Thymus (tissue), 11 donors: ENCODE results near the gene OXTR. TPM values are rescaled to one million over a fixed set of nuclear protein-coding genes. Genes with fewer than 3 reads are reported as not detected.

Source experiments
- DNase-seq, 9 donors: peaks; one replicate each; pipeline ENCODE4 v3.0.0-alpha.2; 2013; ENCODE audit warnings: low spot score in 9 of 9, low read depth in 6 of 9, missing footprints in 1 of 9
- H3K27ac ChIP-seq, 2 donors: one replicate each; pipeline ENCODE4 v1.5.1; 2013; ENCODE audit warnings: control low read depth in 1 of 2, low read depth in 1 of 2, low read length in 1 of 2, mild to moderate bottlenecking in 1 of 2, moderate library complexity in 1 of 2
- H3K27me3 ChIP-seq, 2 donors: one replicate each; pipeline ENCODE4 v1.5.1; 2013; ENCODE audit warnings: low read length in 1 of 2; ENCODE audit not compliant: control insufficient read depth in 2 of 2, insufficient read depth in 1 of 2
- H3K36me3 ChIP-seq, 2 donors: one replicate each; pipeline ENCODE4 v1.5.1; 2013; ENCODE audit warnings: low read length in 1 of 2, mild to moderate bottlenecking in 1 of 2, moderate library complexity in 1 of 2; ENCODE audit not compliant: control insufficient read depth in 2 of 2, insufficient read depth in 2 of 2
- H3K4me1 ChIP-seq, 2 donors: one replicate each; pipeline ENCODE4 v1.5.1; 2013; ENCODE audit warnings: low read length in 2 of 2; ENCODE audit not compliant: control insufficient read depth in 2 of 2, insufficient read depth in 2 of 2
- H3K4me3 ChIP-seq, 2 donors: one replicate each; pipeline ENCODE4 v1.5.1; 2013; ENCODE audit warnings: low read length in 2 of 2, control low read depth in 1 of 2, mild to moderate bottlenecking in 1 of 2
- H3K9me3 ChIP-seq, 2 donors: one replicate each; pipeline ENCODE4 v1.5.1; 2013; ENCODE audit warnings: low read length in 1 of 2, mild to moderate bottlenecking in 1 of 2; ENCODE audit not compliant: control insufficient read depth in 2 of 2, insufficient read depth in 1 of 2
- WGBS: extraction: QIAGEN DNeasy Blood & Tissue Kit; methylation state at CpG from one replicate; pipeline ENCODE4 v1.1.7; 2013; 5-methylcytosine and 5-hydroxymethylcytosine counted together
- polyA plus RNA-seq: library from polyadenylated mRNA; stranded (reverse); fragments of 200-250 nt; gene quantifications from one replicate; pipeline ENCODE4 v1.2.3, GENCODE V29; 2013
- total RNA-seq: library from RNA; stranded (reverse); fragments of 120-200 nt; gene quantifications from one replicate; pipeline ENCODE4 v1.2.4, GENCODE V29; 2013
- donor health status: healthy.

OXTR gene
- total and polyA plus RNA-seq, 2 donors = 0.80 to 1.3 TPM

- H3K27me3 ChIP-seq = peaks cover 4 to 17% of the 10 kb centered on the region in 2 donors
- 96% methylated on average over 11 of the region's 11 CpGs for WGBS
Observed at GRCh38 chr3:8762607-8763377, 6.6 kb downstream of the OXTR start.

GRCh38 chr3:8761866-8762265, 7.5 kb downstream of the OXTR start:
- no peak for DNase-seq
- H3K9me3 ChIP-seq = no peaks in the 10 kb centered on the region
- no peaks in the 10 kb centered on the region for H3K36me3 ChIP-seq
- H3K27ac ChIP-seq = no peak overlapping the region
- H3K4me3 ChIP-seq = no peak overlapping the region
- H3K27me3 ChIP-seq = peaks cover 0 to 8% of the 10 kb centered on the region in 2 donors
- 92% methylated on average over 5 of the region's 5 CpGs for WGBS
- H3K4me1 ChIP-seq = no peaks in the 10 kb centered on the region

More at GRCh38 chr3:8762607-8763377, 6.6 kb downstream of the OXTR start:
- H3K4me1 ChIP-seq = no peaks in the 10 kb centered on the region
- no peak overlapping the region for H3K27ac ChIP-seq
- no peaks in the 10 kb centered on the region for H3K9me3 ChIP-seq
- DNase-seq = no peak
- no peak overlapping the region for H3K4me3 ChIP-seq
- H3K36me3 ChIP-seq = no peaks in the 10 kb centered on the region

GRCh38 chr3:8760506-8760905, 8.9 kb downstream of the OXTR start:
- peaks cover 0 to 3% of the 10 kb centered on the region in 2 donors for H3K27me3 ChIP-seq
- no peak overlapping the region for H3K27ac ChIP-seq
- H3K36me3 ChIP-seq = no peaks in the 10 kb centered on the region
- no peak overlapping the region for H3K4me3 ChIP-seq
- 95% methylated on average over 5 of the region's 5 CpGs for WGBS
- no peaks in the 10 kb centered on the region for H3K9me3 ChIP-seq
- DNase-seq = no peak
- no peaks in the 10 kb centered on the region for H3K4me1 ChIP-seq

- Histone ChIP-seq H3K4me1 (no peaks in the 10 kb centered on the region), H3K27ac (no peak overlapping the region), H3K4me3 (no peak overlapping the region), H3K36me3 (no peaks in the 10 kb centered on the region), H3K9me3 (no peaks in the 10 kb centered on the region), H3K27me3 (peaks cover 0 to 3% of the 10 kb centered on the region in 2 donors)
- WGBS = 95% methylated on average over 5 of the region's 5 CpGs
- DNase-seq = no peak
Observed at GRCh38 chr3:8760091-8760490, 9.3 kb downstream of the OXTR start.

GRCh38 chr3:8759038-8759707, 10.2 kb downstream of the OXTR start:
- H3K27ac ChIP-seq = no peak overlapping the region
- no peak for DNase-seq
- no peaks in the 10 kb centered on the region for H3K4me1 ChIP-seq
- H3K9me3 ChIP-seq = no peaks in the 10 kb centered on the region
- peaks cover 0 to 2% of the 10 kb centered on the region in 2 donors for H3K27me3 ChIP-seq
- H3K36me3 ChIP-seq = no peaks in the 10 kb centered on the region
- 97% methylated on average over 7 of the region's 7 CpGs for WGBS
- no peak overlapping the region for H3K4me3 ChIP-seq

GRCh38 chr3:8757551-8758518, 11.6 kb downstream of the OXTR start:
- DNase-seq = no peak
- H3K27ac ChIP-seq = no peak overlapping the region
- H3K4me3 ChIP-seq = no peak overlapping the region
- H3K36me3 ChIP-seq = no peaks in the 10 kb centered on the region
- no peaks in the 10 kb centered on the region for H3K27me3 ChIP-seq
- no peaks in the 10 kb centered on the region for H3K4me1 ChIP-seq
- 95% methylated on average over 24 of the region's 24 CpGs for WGBS
- no peaks in the 10 kb centered on the region for H3K9me3 ChIP-seq

GRCh38 chr3:8756671-8757070, 12.7 kb downstream of the OXTR start:
- no peak for DNase-seq
- WGBS = 90% methylated on average over 7 of the region's 7 CpGs

GRCh38 chr3:8755564-8756237, 13.7 kb downstream of the OXTR start:
- H3K4me3 ChIP-seq = no peak overlapping the region
- no peak for DNase-seq
- H3K4me1 ChIP-seq = no peaks in the 10 kb centered on the region
- no peaks in the 10 kb centered on the region for H3K36me3 ChIP-seq
- no peak overlapping the region for H3K27ac ChIP-seq
- WGBS = 87% methylated on average over 6 of the region's 6 CpGs
- no peaks in the 10 kb centered on the region for H3K9me3 ChIP-seq
- H3K27me3 ChIP-seq = no peaks in the 10 kb centered on the region

More at GRCh38 chr3:8756671-8757070, 12.7 kb downstream of the OXTR start:
- Histone ChIP-seq H3K9me3 (no peaks in the 10 kb centered on the region), H3K4me3 (no peak overlapping the region), H3K4me1 (no peaks in the 10 kb centered on the region), H3K27ac (no peak overlapping the region), H3K36me3 (no peaks in the 10 kb centered on the region), H3K27me3 (no peaks in the 10 kb centered on the region)
